SK-N-SH treated with all-trans-retinoic acid at 6 μM for 48 hours (cell line): ENCODE measurements around the gene CYP26C1.

ENCODE experiments used
- ARNTL ChIP-seq: fragments of 450-650 bp; formaldehyde crosslinking; IDR thresholded peaks from 2 replicates; pipeline ENCODE4 v1.5.0; 2020; ENCODE audit warnings: low read depth, mild to moderate bottlenecking, moderate library complexity, borderline replicate concordance
- CREB5 ChIP-seq: fragments of 250-450 bp; sonication (Bioruptor Pico); IDR thresholded peaks from 2 replicates; pipeline ENCODE4 v1.5.1; 2020; ENCODE audit warnings: low read depth, mild to moderate bottlenecking, moderate library complexity
- CSRNP3 ChIP-seq: fragments of 250-450 bp; sonication (Bioruptor Pico); IDR thresholded peaks from 2 replicates; pipeline ENCODE4 v1.5.1; 2021; ENCODE audit warnings: mild to moderate bottlenecking, moderate library complexity
- ESRRG ChIP-seq: fragments of 250-450 bp; sonication (Bioruptor Pico); IDR thresholded peaks from 2 replicates; pipeline ENCODE4 v1.6.1; 2021; ENCODE audit warnings: mild to moderate bottlenecking
- PATZ1 ChIP-seq: fragments of 250-450 bp; sonication (Bioruptor Pico); IDR thresholded peaks from 2 replicates; pipeline ENCODE4 v1.8.0; 2020; ENCODE audit warnings: mild to moderate bottlenecking, moderate library complexity, borderline replicate concordance
- POU6F1 ChIP-seq: fragments of 250-450 bp; sonication (Bioruptor Pico); IDR thresholded peaks from 2 replicates; pipeline ENCODE4 v1.8.0; 2021; ENCODE audit warnings: low read depth, mild to moderate bottlenecking, moderate library complexity, borderline replicate concordance
- PPARA ChIP-seq: fragments of 250-450 bp; sonication (Bioruptor Pico); IDR thresholded peaks from 2 replicates; pipeline ENCODE4 v1.5.0; 2020; ENCODE audit warnings: mild to moderate bottlenecking, borderline replicate concordance
- ZNF565 ChIP-seq: fragments of 450-650 bp; formaldehyde crosslinking; conservative IDR thresholded peaks from 2 replicates; pipeline ENCODE4 v1.5.0; 2020; ENCODE audit warnings: low read depth, mild to moderate bottlenecking, moderate library complexity
- ZNF70 ChIP-seq: fragments of 450-650 bp; formaldehyde crosslinking; IDR thresholded peaks from 2 replicates; pipeline ENCODE4 v1.5.0; 2020; ENCODE audit warnings: mild to moderate bottlenecking, moderate library complexity

- no peak for TF ChIP-seq PPARA (CRISPR knock-in tag)
- TF ChIP-seq ESRRG (CRISPR knock-in tag): no peak
- no peak for TF ChIP-seq CSRNP3
- no peak for TF ChIP-seq PATZ1 (CRISPR knock-in tag)
- no peak for TF ChIP-seq CREB5
- TF ChIP-seq POU6F1: no peak
- no peak for TF ChIP-seq ARNTL (CRISPR knock-in tag)
- no peak for TF ChIP-seq ZNF565 (CRISPR knock-in tag)
- TF ChIP-seq ZNF70 (CRISPR knock-in tag): no peak
Measured at GRCh38 chr10:93074597-93075368, 14.2 kb downstream of the CYP26C1 start.
